ENCODE measurements around the gene CIRBP. TPM values are rescaled to one million over a fixed set of nuclear protein-coding genes. Genes with fewer than 3 reads are reported as not detected.

The CIRBP gene
- total RNA-seq, 1 donor from 2014 or later: 192 TPM

- intact Hi-C loops (cut with DNase I): no loop called here
- peaks cover 19% of the 10 kb centered on the region for H3K4me1 ChIP-seq
Measured at GRCh38 chr19:1288226-1288612, 19.1 kb downstream of the CIRBP start.

GRCh38 chr19:1288833-1289685 is 19.9 kb downstream of the CIRBP start:
- no peaks in the 10 kb centered on the region for H3K9me3 ChIP-seq
- peaks cover 17% of the 10 kb centered on the region for H3K27me3 ChIP-seq
- intact Hi-C loops (cut with DNase I): no loop called here
- H3K27ac ChIP-seq: no peak overlapping the region
- no peak for DNase-seq (ENCODE audit: extremely low spot score in 2 of 2)
- TF ChIP-seq POLR2AphosphoS5 (IDR thresholded peaks at IDR 0.05; ENCODE audit: insufficient read depth in 1 of 2, low read depth in 1 of 2) (no peak), POLR2A (IDR thresholded peaks at IDR 0.05) (no peak), CTCF (IDR thresholded peaks at IDR 0.05) (no peak)
- H3K4me1 ChIP-seq: peaks cover 19% of the 10 kb centered on the region
- H3K4me3 ChIP-seq: no peak overlapping the region
- H3K36me3 ChIP-seq: no peaks in the 10 kb centered on the region

More at GRCh38 chr19:1288226-1288612, 19.1 kb downstream of the CIRBP start:
- Histone ChIP-seq H3K27ac (no peak overlapping the region), H3K9me3 (no peaks in the 10 kb centered on the region), H3K27me3 (peaks cover 14% of the 10 kb centered on the region), H3K4me3 (no peak overlapping the region), H3K36me3 (no peaks in the 10 kb centered on the region)
- no peak for DNase-seq (ENCODE audit: extremely low spot score in 2 of 2)
- TF ChIP-seq CTCF (IDR thresholded peaks at IDR 0.05): no peak
- no peak for TF ChIP-seq POLR2AphosphoS5 (IDR thresholded peaks at IDR 0.05; ENCODE audit: insufficient read depth in 1 of 2, low read depth in 1 of 2)
- no peak for TF ChIP-seq POLR2A (IDR thresholded peaks at IDR 0.05)

GRCh38 chr19:1289686-1290025 is 20.5 kb downstream of the CIRBP start:
- peaks cover 19% of the 10 kb centered on the region for H3K4me1 ChIP-seq
- H3K9me3 ChIP-seq: no peaks in the 10 kb centered on the region
- no peak for DNase-seq (ENCODE audit: extremely low spot score in 2 of 2)
- no peaks in the 10 kb centered on the region for H3K36me3 ChIP-seq
- no peak for TF ChIP-seq POLR2AphosphoS5 (IDR thresholded peaks at IDR 0.05; ENCODE audit: insufficient read depth in 1 of 2, low read depth in 1 of 2)
- no peak for TF ChIP-seq POLR2A (IDR thresholded peaks at IDR 0.05)
- TF ChIP-seq CTCF (IDR thresholded peaks at IDR 0.05): no peak
- intact Hi-C loops (cut with DNase I): no loop called here
- H3K27me3 ChIP-seq: peaks cover 18% of the 10 kb centered on the region
- no peak overlapping the region for H3K4me3 ChIP-seq
- no peak overlapping the region for H3K27ac ChIP-seq

- peaks cover 17% of the 10 kb centered on the region for H3K4me1 ChIP-seq
- TF ChIP-seq POLR2AphosphoS5 (IDR thresholded peaks at IDR 0.05; ENCODE audit: insufficient read depth in 1 of 2, low read depth in 1 of 2) (no peak), CTCF (IDR thresholded peaks at IDR 0.05) (no peak), POLR2A (IDR thresholded peaks at IDR 0.05) (no peak)
- H3K4me3 ChIP-seq: no peak overlapping the region
- no peak for DNase-seq (ENCODE audit: extremely low spot score in 2 of 2)
- H3K9me3 ChIP-seq: no peaks in the 10 kb centered on the region
- no peaks in the 10 kb centered on the region for H3K36me3 ChIP-seq
- intact Hi-C loops (cut with DNase I): no loop called here
- H3K27me3 ChIP-seq: peaks cover 24% of the 10 kb centered on the region
- no peak overlapping the region for H3K27ac ChIP-seq
Measured at GRCh38 chr19:1290196-1290702, 21.1 kb downstream of the CIRBP start.

All from vagina (tissue), 2 donors.